GM18868 (cell line): ENCODE data around the gene IL1A.
A peak's percentile ranks its signal among the peaks of the same experiment; 100 is the strongest.

Experiments
- ATAC-seq: cut with Tn5 transposase; IDR thresholded peaks from one replicate; pipeline ENCODE4 v1.9.1; 2021; ENCODE audit warnings: mild to moderate bottlenecking, moderate library complexity; ENCODE audit not compliant: unreplicated experiment

The IL1A gene

DNA sequence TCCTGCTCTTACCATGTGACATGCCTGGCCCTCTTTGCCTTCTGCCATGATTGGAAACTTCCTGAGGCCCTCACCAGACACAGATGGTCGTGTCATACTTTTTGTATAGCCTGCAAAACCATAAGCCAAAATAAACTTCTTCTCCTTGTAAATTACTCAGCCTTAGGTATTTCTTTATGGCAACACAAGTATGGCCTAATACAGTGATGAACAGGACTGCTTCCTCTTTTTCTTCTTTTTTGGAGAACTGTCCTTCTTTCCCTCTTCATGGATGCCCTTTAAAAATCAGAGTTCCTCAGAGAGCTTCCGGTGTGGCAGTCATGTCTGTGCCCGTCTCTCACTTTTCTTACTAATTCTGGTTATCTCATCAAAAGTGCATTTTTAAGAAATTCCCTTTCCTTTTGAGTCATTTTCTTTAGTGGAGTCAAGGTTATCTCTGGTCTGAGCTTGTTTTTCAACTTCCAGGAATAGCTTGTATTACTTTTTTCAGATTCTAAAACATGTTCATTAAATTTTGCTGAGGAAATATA is 9.2 kb upstream of the IL1A start:
- no peak for ATAC-seq

GRCh38 chr2:112792419-112792818 is 8.1 kb upstream of the IL1A start:
- ATAC-seq, result no peak

DNA sequence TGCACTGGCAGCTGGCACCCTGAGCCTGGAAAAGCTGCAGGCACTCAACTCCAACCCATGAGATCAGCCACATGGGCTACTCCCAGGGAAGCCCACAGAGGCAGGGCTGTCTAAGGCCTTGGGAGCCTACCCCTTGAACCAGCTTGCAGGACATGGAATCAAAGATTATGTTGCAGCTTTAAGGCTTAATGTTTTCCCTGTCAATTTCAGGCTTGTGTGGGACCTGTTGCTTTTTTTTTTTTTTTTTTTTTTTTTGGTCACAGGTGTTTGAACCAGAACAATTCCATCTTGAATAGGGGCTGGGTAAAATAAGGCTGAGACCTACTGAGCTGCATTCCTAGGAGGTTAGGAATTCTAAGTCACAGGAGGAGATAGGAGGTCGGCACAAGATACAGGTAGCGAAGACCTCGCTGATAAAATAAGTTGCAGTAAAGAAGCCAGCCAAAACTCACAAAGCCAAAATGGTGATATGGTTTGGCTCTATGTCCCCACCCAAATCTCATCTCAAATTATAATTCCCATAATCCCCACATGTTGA is 7.5 kb upstream of the IL1A start:
- ATAC-seq, result no peak

DNA sequence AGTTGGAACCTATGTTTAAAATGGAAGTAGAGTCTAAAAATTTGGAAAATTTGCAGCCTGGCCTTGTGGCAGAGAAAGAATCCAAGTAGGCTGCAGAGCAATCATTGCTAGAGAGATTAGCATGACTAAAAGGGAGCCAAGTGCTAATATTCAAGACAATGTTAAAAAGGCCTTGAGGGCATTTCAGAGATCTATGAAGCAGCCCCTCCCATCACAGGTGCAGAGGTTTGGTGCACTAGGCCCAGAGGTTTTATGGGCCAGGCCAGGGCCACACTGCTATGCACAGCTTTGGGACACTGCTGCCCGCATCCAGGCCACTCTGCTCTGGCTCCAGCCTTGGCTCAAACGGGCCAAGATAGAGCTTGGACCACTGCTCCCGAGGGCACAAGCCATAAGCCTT is 6.7 kb upstream of the IL1A start:
- ATAC-seq, result no peak

GRCh38 chr2:112790305-112790704 is 6.0 kb upstream of the IL1A start:
- no peak for ATAC-seq

GRCh38 chr2:112789186-112789585 is 4.9 kb upstream of the IL1A start:
- no peak for ATAC-seq

DNA sequence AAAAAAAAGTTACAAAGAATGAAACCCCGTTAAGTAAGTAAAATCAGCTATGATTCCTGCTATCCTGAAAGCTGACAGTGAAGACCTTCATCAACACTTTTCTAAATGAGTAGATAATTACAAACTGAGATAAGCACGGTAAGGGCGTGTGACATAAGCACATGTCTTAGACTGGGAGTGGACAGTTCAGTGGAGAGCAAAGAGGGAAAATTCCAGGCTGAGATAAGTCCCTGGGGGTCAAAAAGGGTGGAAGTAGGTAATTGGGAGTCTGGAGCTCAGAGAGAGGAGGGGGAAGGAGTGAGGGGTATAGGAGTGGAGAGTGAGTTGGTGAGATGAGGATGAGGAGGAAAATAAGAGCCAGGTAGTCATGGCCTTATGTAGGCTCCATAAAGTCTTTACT is 4.4 kb upstream of the IL1A start:
- no peak for ATAC-seq

- ATAC-seq, result no peak
Measured at GRCh38 chr2:112787729-112788393, 3.6 kb upstream of the IL1A start.

- no peak for ATAC-seq
Measured at GRCh38 chr2:112787294-112787693, 3.0 kb upstream of the IL1A start.

DNA sequence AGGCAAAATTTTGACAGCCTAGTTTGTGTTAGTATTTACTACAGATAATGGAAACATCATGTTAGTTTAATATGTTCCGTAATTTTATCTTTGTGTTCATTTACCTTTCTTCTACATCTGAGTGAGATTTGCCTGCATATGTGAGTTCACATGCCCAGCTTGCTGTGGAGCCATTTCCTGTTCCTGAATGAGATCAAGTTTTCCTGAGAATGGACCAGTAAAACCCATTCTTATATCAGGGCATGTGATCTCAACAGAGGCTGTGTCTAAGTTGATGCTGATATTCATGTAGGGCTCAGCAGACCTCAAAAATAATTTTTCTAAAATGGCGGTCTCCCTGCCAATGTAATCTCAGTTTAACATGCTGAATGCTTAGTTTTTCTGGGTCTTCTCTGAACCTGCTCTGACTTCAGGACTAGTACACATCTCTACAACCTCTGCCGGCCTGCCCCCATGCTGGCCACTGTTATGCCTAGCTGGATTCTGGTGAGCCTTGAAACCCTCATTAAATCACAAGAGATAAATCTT is 1.0 kb downstream of the IL1A start:
- ATAC-seq, result no peak

DNA sequence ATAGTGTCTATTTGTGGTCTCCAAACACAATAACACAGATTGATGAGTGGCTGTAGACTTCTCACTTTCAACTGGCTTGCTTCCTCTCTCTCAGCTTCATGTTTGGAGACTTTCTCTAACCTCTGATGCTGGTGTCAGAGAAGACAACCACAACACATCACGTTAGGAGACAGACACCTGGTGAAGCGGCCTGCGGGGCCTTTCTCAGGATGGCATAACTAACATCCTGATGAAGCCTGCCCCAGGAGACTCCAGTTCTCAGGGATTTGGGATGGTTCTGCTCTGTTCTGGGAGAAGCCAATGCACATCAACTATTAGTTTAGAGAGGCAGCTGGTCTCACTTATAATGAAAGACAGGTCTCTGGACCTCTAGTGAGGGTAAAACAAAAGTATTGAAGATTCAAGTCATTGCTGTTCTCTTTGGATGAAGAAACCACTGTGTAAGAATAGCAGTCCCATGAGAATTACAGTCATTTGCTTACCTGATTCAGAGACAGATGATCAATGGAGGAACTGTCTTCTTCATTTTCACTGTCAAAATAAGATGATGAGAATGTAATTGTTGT is 2.0 kb downstream of the IL1A start:
- ATAC-seq, result peak; percentile 85

GRCh38 chr2:112779598-112779997 is 4.7 kb downstream of the IL1A start:
- no peak for ATAC-seq

- ATAC-seq, result no peak
Measured at GRCh38 chr2:112777036-112777435, 7.3 kb downstream of the IL1A start.

- ATAC-seq, result no peak
Measured at GRCh38 chr2:112776113-112776512, 8.2 kb downstream of the IL1A start.

DNA sequence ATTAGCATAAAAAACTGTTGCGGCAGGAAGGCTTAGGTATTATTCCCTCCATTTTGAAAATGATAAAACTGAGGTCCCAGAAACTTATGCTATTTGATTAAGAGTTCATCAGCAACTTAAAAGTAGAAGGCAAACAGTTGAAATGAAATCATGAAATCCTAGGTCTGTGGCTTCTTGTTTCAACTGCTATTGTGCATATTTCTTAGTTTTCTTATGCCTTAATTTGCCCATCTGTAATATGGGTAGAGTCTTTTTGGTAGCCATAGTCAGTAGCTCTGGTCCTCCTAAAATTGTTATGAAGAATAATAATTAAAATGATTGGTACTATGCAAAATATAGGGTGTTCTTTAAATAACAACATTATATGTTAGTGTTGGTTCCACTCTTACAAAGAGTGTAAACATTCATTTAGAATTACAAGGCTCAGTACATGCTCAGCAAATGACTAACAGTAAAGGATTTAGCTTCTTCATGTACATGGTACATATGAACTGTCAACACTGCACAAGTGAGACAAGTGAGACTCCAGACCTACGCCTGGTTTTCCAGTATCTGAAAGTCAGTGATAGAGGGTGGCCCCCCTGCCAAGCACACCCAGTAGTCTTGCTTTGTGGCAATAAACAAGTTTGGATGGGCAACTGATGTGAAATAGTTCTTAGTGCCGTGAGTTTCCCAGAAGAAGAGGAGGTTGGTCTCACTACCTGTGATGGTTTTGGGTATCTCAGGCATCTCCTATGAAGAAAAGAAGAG is 9.6 kb downstream of the IL1A start:
- ATAC-seq, result no peak

- no peak for ATAC-seq
Measured at GRCh38 chr2:112773556-112773955, 10.7 kb downstream of the IL1A start.

DNA sequence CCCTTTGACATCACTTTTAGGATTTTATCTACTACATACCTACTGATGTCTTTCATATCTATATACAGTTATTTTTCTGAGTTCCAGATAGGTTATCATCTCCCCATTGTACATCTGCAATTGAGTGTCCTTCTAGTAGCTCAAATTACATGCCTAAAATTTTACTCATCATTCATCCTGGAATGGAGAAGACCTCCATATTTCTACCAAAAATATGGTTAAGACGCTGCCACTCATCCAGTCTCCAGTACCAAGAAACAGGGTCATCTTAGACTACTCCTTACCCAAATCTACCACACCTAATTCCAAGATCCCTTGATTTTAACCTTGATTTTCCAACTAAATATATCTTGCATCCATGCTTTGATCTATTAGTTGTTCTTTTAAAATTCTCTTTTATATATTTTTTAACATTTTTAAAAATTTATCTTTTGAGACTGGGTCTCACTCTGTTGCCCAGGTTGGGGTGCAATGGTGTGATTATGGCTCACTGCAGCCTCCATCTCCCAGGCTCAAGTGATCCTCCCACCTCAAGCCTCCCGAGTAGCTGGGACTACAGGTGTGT is 11.3 kb downstream of the IL1A start:
- no peak for ATAC-seq

GRCh38 chr2:112772322-112772721 is 12.0 kb downstream of the IL1A start:
- ATAC-seq, result no peak

DNA sequence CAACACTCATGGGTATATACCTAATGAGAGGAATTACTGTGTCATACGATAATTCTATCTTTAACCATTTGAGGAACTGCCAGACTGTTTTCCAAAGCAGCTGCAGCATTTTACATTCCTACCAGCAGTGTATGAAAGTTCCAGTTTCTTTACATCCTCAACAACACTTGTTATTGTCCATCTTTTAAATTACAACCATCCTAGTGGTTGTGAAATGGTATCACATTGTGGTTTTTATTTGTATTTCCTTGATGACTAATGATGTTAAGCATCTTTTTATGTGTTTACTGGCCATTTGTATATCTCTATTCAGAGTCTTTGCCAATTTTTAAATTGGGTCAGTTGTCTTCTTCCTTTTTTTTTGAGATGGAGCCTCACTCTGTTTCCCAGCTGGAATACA is 15.9 kb downstream of the IL1A start:
- ATAC-seq, result no peak

- ATAC-seq, result no peak
Measured at GRCh38 chr2:112767693-112768330, 16.5 kb downstream of the IL1A start.

- no peak for ATAC-seq
Measured at GRCh38 chr2:112765251-112765650, 19.0 kb downstream of the IL1A start.
